HepG2 (cell line): ENCODE measurements around the gene FGFR4. TPM values are rescaled to one million over a fixed set of nuclear protein-coding genes. Genes with fewer than 3 reads are reported as not detected.
A peak's percentile ranks its signal among the peaks of the same experiment; 100 is the strongest.

Source experiments
- CENPX ChIP-seq: sonication (generic); formaldehyde crosslinking; IDR thresholded peaks from 2 replicates; pipeline ENCODE4 v1.9.0; 2021; ENCODE audit warnings: mild to moderate bottlenecking, missing genetic modification reagents, moderate library complexity
- CTCF ChIP-seq: sonication (generic); formaldehyde crosslinking; IDR thresholded peaks from 2 replicates; pipeline ENCODE4 v1.5.0; 2020; ENCODE audit warnings: mild to moderate bottlenecking, missing genetic modification reagents, moderate library complexity
- FUBP1 ChIP-seq: sonication (generic); formaldehyde crosslinking; IDR thresholded peaks from 2 replicates; pipeline ENCODE4 v1.5.1; 2020; ENCODE audit warnings: missing genetic modification reagents, mild to moderate bottlenecking, borderline replicate concordance
- NFAT5 ChIP-seq: sonication (generic); formaldehyde crosslinking; IDR thresholded peaks from 2 replicates; pipeline ENCODE4 v1.4.0; 2020; ENCODE audit warnings: missing genetic modification reagents
- NFKB2 ChIP-seq: sonication (generic); formaldehyde crosslinking; IDR thresholded peaks from 2 replicates; pipeline ENCODE4 v1.4.0; 2020; ENCODE audit warnings: missing genetic modification reagents, borderline replicate concordance
- NFRKB ChIP-seq: fragments of 450-650 bp; IDR thresholded peaks from 2 replicates; pipeline ENCODE4 v1.6.1; 2017
- NPAS2 ChIP-seq: sonication (generic); formaldehyde crosslinking; IDR thresholded peaks from 2 replicates; pipeline ENCODE4 v1.8.0; 2022; ENCODE audit warnings: mild to moderate bottlenecking, missing genetic modification reagents, borderline replicate concordance
- NR1H2 ChIP-seq: sonication (generic); formaldehyde crosslinking; IDR thresholded peaks from 2 replicates; pipeline ENCODE4 v1.8.1; 2022; ENCODE audit warnings: low read depth, missing genetic modification reagents, borderline replicate concordance
- PREB ChIP-seq: sonication (generic); formaldehyde crosslinking; IDR thresholded peaks from 2 replicates; pipeline ENCODE4 v1.4.0; 2020; ENCODE audit warnings: missing genetic modification reagents
- SAFB2 ChIP-seq: sonication (generic); formaldehyde crosslinking; IDR thresholded peaks from 2 replicates; pipeline ENCODE4 v1.5.1; 2020; ENCODE audit warnings: missing genetic modification reagents, low read depth, mild to moderate bottlenecking, borderline replicate concordance
- SKI ChIP-seq: fragments of 450-650 bp; IDR thresholded peaks from one replicate; pipeline ENCODE4 v1.6.1; 2018; ENCODE audit warnings: mild to moderate bottlenecking; ENCODE audit not compliant: partially characterized antibody
- SRSF1 ChIP-seq: fragments of 200-400 bp; formaldehyde crosslinking; optimal IDR thresholded peaks from 2 replicates; pipeline ENCODE3; 2017; ENCODE audit warnings: mild to moderate bottlenecking, low read depth, low read length, moderate library complexity
- TCF7 ChIP-seq: sonication (generic); IDR thresholded peaks from 2 replicates; pipeline ENCODE4 v1.6.1; 2016; ENCODE audit warnings: antibody characterized with exemption, low read depth
- UBTF ChIP-seq: sonication (generic); formaldehyde crosslinking; IDR thresholded peaks from 2 replicates; pipeline ENCODE4 v1.4.0; 2020; ENCODE audit warnings: mild to moderate bottlenecking, missing genetic modification reagents
- WIZ ChIP-seq: sonication (generic); formaldehyde crosslinking; IDR thresholded peaks from 2 replicates; pipeline ENCODE4 v1.5.1; 2020; ENCODE audit warnings: mild to moderate bottlenecking, missing genetic modification reagents
- ZNF512 ChIP-seq: sonication (generic); formaldehyde crosslinking; IDR thresholded peaks from 2 replicates; pipeline ENCODE4 v1.4.0; 2020; ENCODE audit warnings: mild to moderate bottlenecking, missing genetic modification reagents
- polyA plus RNA-seq, 8 experiments: library from polyadenylated mRNA; depleted of rRNA in 3 of 8; stranded (reverse) in 7 of 8; unstranded in 1 of 8; fragments of >200 nt; fragmentation: Illumina TruSeq in 4 of 8; extraction: Trizol in 4 of 8; gene quantifications; 2 replicates each; pipeline versions ENCODE4 v1.2.1 to v1.2.3, GENCODE V29; 2011 to 2016; ENCODE audit warnings: low read depth in 4 of 8, missing spikeins in 1 of 8, mixed read lengths in 1 of 8; ENCODE audit not compliant: insufficient read depth in 1 of 8
- total RNA-seq, 5 experiments: library from RNA; depleted of rRNA; stranded (reverse); fragments of >200 nt; fragmentation: Illumina TruSeq; extraction: Trizol; gene quantifications; 2 replicates each; pipeline ENCODE4 v1.2.3, GENCODE V29; 2016; ENCODE audit warnings: low read depth in 1 of 5

Gene FGFR4
- total and polyA plus RNA-seq, 2 of the 13 experiments (the other 11 are each of a cell fraction or from before 2014, with no cell fraction given): 129 to 219 TPM

- TF ChIP-seq NFAT5 (CRISPR knock-in tag) (no peak), SKI (no peak), TCF7 (no peak), CTCF (CRISPR knock-in tag) (peak; percentile 35), NFKB2 (CRISPR knock-in tag) (no peak), PREB (no peak), ZNF512 (CRISPR knock-in tag) (no peak), SAFB2 (CRISPR knock-in tag) (0 out of 2 replicates have a peak, but pooled peaks have one; percentile 52), UBTF (CRISPR knock-in tag) (0 out of 2 replicates have a peak, but pooled peaks have one; percentile 4), WIZ (CRISPR knock-in tag) (no peak), NPAS2 (CRISPR knock-in tag) (no peak), NR1H2 (no peak), CENPX (no peak), FUBP1 (CRISPR knock-in tag) (no peak), NFRKB (no peak), SRSF1 (no peak)
Observed at GRCh38 chr5:177098120-177098469, 11.4 kb downstream of the FGFR4 start (continued).
